Erythroblast (primary cell): ENCODE measurements around the gene ARHGAP26.

Experiments used
- GATA1 ChIP-seq: IDR thresholded peaks from 2 replicates; pipeline ENCODE4 v1.6.1; 2011; ENCODE audit warnings: low read depth, mild to moderate bottlenecking, control low read depth, low read length, moderate library complexity
- POLR2A ChIP-seq: IDR thresholded peaks from 2 replicates; pipeline ENCODE4 v1.6.1; 2011; ENCODE audit warnings: mild to moderate bottlenecking, low read length

- TF ChIP-seq POLR2A = no peak
- no peak for TF ChIP-seq GATA1
Observed at GRCh38 chr5:143230676-143230996, 460.5 kb downstream of the ARHGAP26 start.
